ENCODE data around the gene KHNYN.

Gene KHNYN

GRCh38 chr14:24409192-24409591, 20.6 kb upstream of the KHNYN start:
- DNase-seq (ENCODE audit: low read depth) = no peak
- no peak for TF ChIP-seq CTCF (IDR thresholded peaks at IDR 0.05; ENCODE audit: low read length, missing control alignments)
- H3K4me3 ChIP-seq (replicated peaks; ENCODE audit: low read depth, low read length) = no peak overlapping the region

- no peak for TF ChIP-seq CTCF (IDR thresholded peaks at IDR 0.05; ENCODE audit: low read length, missing control alignments)
- no peak for DNase-seq (ENCODE audit: low read depth)
- H3K4me3 ChIP-seq (replicated peaks; ENCODE audit: low read depth, low read length) = no peak overlapping the region
These were observed 19.8 kb upstream of the KHNYN start for GRCh38 chr14:24409956-24410355.

GRCh38 chr14:24411443-24412389, 18.0 kb upstream of the KHNYN start:
- peak; percentile 79 for DNase-seq (ENCODE audit: low read depth)
- TF ChIP-seq CTCF (IDR thresholded peaks at IDR 0.05; ENCODE audit: low read length, missing control alignments) = peak; percentile 82
- H3K4me3 ChIP-seq (replicated peaks; ENCODE audit: low read depth, low read length) = no peak overlapping the region

- DNase-seq (ENCODE audit: low read depth) = no peak
- H3K4me3 ChIP-seq (replicated peaks; ENCODE audit: low read depth, low read length) = no peak overlapping the region
- TF ChIP-seq CTCF (IDR thresholded peaks at IDR 0.05; ENCODE audit: low read length, missing control alignments) = no peak
These were observed 15.7 kb upstream of the KHNYN start for GRCh38 chr14:24414077-24414476.

GRCh38 chr14:24414732-24415420, 14.9 kb upstream of the KHNYN start:
- no peak for DNase-seq (ENCODE audit: low read depth)
- TF ChIP-seq CTCF (IDR thresholded peaks at IDR 0.05; ENCODE audit: low read length, missing control alignments) = no peak
- H3K4me3 ChIP-seq (replicated peaks; ENCODE audit: low read depth, low read length) = no peak overlapping the region

- H3K4me3 ChIP-seq (replicated peaks; ENCODE audit: low read depth, low read length) = no peak overlapping the region
- TF ChIP-seq CTCF (IDR thresholded peaks at IDR 0.05; ENCODE audit: low read length, missing control alignments) = no peak
- no peak for DNase-seq (ENCODE audit: low read depth)
These were observed 14.1 kb upstream of the KHNYN start for GRCh38 chr14:24415421-24416253.
